ENCODE results near the gene PCDHGC4.

The PCDHGC4 gene

GRCh38 chr5:141514330-141515133 is 29.7 kb downstream of the PCDHGC4 start:
- DNase-seq (ENCODE audit: insufficient read length, low spot score), result no peak
- TF ChIP-seq POLR2AphosphoS5 (IDR thresholded peaks at IDR 0.05; ENCODE audit: low read depth, low read length) (no peak), PAX5 (IDR thresholded peaks at IDR 0.05; ENCODE audit: insufficient read depth, low read length, severe bottlenecking) (no peak), TAF1 (IDR thresholded peaks at IDR 0.05; ENCODE audit: low read depth, low read length) (no peak), SPI1 (IDR thresholded peaks at IDR 0.05; ENCODE audit: low read depth, low read length) (no peak)
- FAIRE-seq, result no peak

DNA sequence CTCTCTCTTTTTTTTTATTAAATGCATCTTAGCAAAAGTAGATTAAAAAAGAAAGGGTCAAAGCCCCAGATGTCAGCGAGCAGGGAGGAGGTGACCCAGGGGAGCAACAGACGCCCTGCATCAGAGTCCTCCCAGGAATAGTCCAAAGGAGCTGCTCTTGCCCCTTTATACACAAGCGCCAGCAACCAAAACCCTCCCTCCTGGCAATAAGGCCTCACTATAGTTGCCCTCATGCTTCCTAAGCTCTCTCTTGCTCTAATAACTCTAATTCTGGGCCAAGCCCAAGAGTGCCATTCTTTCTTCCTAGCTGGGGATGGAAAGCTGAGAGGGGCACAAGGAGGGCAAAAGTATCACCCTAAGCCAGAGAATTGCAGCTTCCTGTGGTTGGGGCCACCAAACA is 30.3 kb downstream of the PCDHGC4 start:
- no peak for TF ChIP-seq POLR2AphosphoS5 (IDR thresholded peaks at IDR 0.05; ENCODE audit: low read depth, low read length)
- TF ChIP-seq SPI1 (IDR thresholded peaks at IDR 0.05; ENCODE audit: low read depth, low read length), result no peak
- TF ChIP-seq POU2F2 (IDR thresholded peaks at IDR 0.05; ENCODE audit: low read depth, low read length), result no peak
- TF ChIP-seq POLR2A (IDR thresholded peaks at IDR 0.05; ENCODE audit: low read depth, low read length), result no peak
- no peak for TF ChIP-seq TAF1 (IDR thresholded peaks at IDR 0.05; ENCODE audit: low read depth, low read length)
- no peak for TF ChIP-seq PAX5 (IDR thresholded peaks at IDR 0.05; ENCODE audit: insufficient read depth, low read length, severe bottlenecking)
- no peak for DNase-seq (ENCODE audit: insufficient read length, low spot score)
- no peak for FAIRE-seq

GRCh38 chr5:141515946-141516671 is 31.3 kb downstream of the PCDHGC4 start:
- TF ChIP-seq TAF1 (IDR thresholded peaks at IDR 0.05; ENCODE audit: low read depth, low read length) (no peak), PAX5 (IDR thresholded peaks at IDR 0.05; ENCODE audit: insufficient read depth, low read length, severe bottlenecking) (no peak), POLR2AphosphoS5 (IDR thresholded peaks at IDR 0.05; ENCODE audit: low read depth, low read length) (no peak), SPI1 (IDR thresholded peaks at IDR 0.05; ENCODE audit: low read depth, low read length) (no peak), POLR2A (IDR thresholded peaks at IDR 0.05; ENCODE audit: low read depth, low read length) (no peak), POU2F2 (IDR thresholded peaks at IDR 0.05; ENCODE audit: low read depth, low read length) (no peak)
- DNase-seq (ENCODE audit: insufficient read length, low spot score), result no peak
- no peak for FAIRE-seq

DNA sequence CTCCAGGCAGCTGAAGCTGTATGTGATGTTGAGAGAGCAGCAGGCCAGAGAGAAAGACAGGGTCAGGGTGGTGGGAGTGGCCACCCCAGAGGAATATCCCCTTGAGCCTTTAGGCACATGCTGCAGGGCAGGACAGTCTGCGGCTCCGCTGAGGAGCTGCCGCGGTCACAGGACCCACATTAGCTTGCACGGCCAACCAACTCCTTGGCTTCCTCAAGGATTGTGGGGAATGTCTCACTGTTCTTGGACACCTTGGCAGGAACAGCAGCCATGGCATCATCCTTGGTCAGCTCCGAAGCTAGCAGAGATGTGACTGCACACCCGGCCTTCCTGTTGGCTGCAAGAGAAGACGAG is 31.8 kb downstream of the PCDHGC4 start:
- FAIRE-seq, result no peak
- no peak for DNase-seq (ENCODE audit: insufficient read length, low spot score)
- TF ChIP-seq PAX5 (IDR thresholded peaks at IDR 0.05; ENCODE audit: insufficient read depth, low read length, severe bottlenecking), result no peak

GRCh38 chr5:141517312-141517711 is 32.5 kb downstream of the PCDHGC4 start:
- FAIRE-seq, result no peak
- no peak for DNase-seq (ENCODE audit: insufficient read length, low spot score)
- TF ChIP-seq SPI1 (IDR thresholded peaks at IDR 0.05; ENCODE audit: low read depth, low read length), result no peak
- no peak for TF ChIP-seq POU2F2 (IDR thresholded peaks at IDR 0.05; ENCODE audit: low read depth, low read length)
- TF ChIP-seq PAX5 (IDR thresholded peaks at IDR 0.05; ENCODE audit: insufficient read depth, low read length, severe bottlenecking), result no peak
- no peak for TF ChIP-seq POLR2AphosphoS5 (IDR thresholded peaks at IDR 0.05; ENCODE audit: low read depth, low read length)
- no peak for TF ChIP-seq TAF1 (IDR thresholded peaks at IDR 0.05; ENCODE audit: low read depth, low read length)
- no peak for TF ChIP-seq POLR2A (IDR thresholded peaks at IDR 0.05; ENCODE audit: low read depth, low read length)

GRCh38 chr5:141517880-141518617 is 33.2 kb downstream of the PCDHGC4 start:
- TF ChIP-seq SPI1 (IDR thresholded peaks at IDR 0.05; ENCODE audit: low read depth, low read length) (no peak), POLR2A (IDR thresholded peaks at IDR 0.05; ENCODE audit: low read depth, low read length) (no peak), TAF1 (IDR thresholded peaks at IDR 0.05; ENCODE audit: low read depth, low read length) (no peak), PAX5 (IDR thresholded peaks at IDR 0.05; ENCODE audit: insufficient read depth, low read length, severe bottlenecking) (no peak), POU2F2 (IDR thresholded peaks at IDR 0.05; ENCODE audit: low read depth, low read length) (no peak), POLR2AphosphoS5 (IDR thresholded peaks at IDR 0.05; ENCODE audit: low read depth, low read length) (no peak)
- DNase-seq (ENCODE audit: insufficient read length, low spot score) (no peak), FAIRE-seq (no peak)

- FAIRE-seq (peak; percentile 40), DNase-seq (ENCODE audit: insufficient read length, low spot score) (no peak)
- TF ChIP-seq PAX5 (IDR thresholded peaks at IDR 0.05; ENCODE audit: insufficient read depth, low read length, severe bottlenecking) (no peak), POU2F2 (IDR thresholded peaks at IDR 0.05; ENCODE audit: low read depth, low read length) (no peak), TAF1 (IDR thresholded peaks at IDR 0.05; ENCODE audit: low read depth, low read length) (no peak), POLR2AphosphoS5 (IDR thresholded peaks at IDR 0.05; ENCODE audit: low read depth, low read length) (no peak), SPI1 (IDR thresholded peaks at IDR 0.05; ENCODE audit: low read depth, low read length) (no peak), POLR2A (IDR thresholded peaks at IDR 0.05; ENCODE audit: low read depth, low read length) (no peak)
Measured at GRCh38 chr5:141518618-141519015, 33.8 kb downstream of the PCDHGC4 start.

- DNase-seq (ENCODE audit: insufficient read length, low spot score) (no peak), FAIRE-seq (no peak)
- TF ChIP-seq SPI1 (IDR thresholded peaks at IDR 0.05; ENCODE audit: low read depth, low read length) (peak; percentile 9; the same call in 1 of the 2 replicates), POU2F2 (IDR thresholded peaks at IDR 0.05; ENCODE audit: low read depth, low read length) (no peak)
Measured at GRCh38 chr5:141519605-141520565, 35.1 kb downstream of the PCDHGC4 start.
